Activated T-helper 9 cell treated with anti-CD3 and anti-CD28 coated beads, Interleukin-2, amount 50 U/mL, for 16 hours (primary cell): ENCODE data around the gene NDST1.

Experiments
- DNase-seq: peaks from one replicate; pipeline ENCODE4 v3.0.0-alpha.2; 2020; ENCODE audit warnings: low read depth

Gene NDST1

DNA sequence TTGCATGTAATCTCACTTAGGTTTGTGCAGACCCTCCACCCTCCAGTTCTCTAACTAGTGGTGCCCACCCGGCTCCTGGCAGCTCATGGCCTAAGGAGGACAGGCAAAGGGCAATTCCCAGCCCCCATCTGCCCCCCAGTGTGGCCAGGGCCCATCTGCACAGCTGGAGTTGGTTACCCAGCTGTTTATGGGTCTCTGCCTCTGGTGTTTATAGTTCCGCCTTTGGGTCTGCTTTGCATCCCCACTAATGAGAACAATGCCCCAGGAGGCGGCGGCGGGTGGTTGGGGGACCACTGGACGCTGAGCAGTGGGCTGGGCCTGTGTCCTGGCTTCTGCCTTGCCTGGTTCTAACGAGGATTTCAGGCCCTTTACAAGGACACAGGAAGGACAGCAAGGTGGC lies 62.4 kb downstream of the NDST1 start:
- no peak for DNase-seq

DNA sequence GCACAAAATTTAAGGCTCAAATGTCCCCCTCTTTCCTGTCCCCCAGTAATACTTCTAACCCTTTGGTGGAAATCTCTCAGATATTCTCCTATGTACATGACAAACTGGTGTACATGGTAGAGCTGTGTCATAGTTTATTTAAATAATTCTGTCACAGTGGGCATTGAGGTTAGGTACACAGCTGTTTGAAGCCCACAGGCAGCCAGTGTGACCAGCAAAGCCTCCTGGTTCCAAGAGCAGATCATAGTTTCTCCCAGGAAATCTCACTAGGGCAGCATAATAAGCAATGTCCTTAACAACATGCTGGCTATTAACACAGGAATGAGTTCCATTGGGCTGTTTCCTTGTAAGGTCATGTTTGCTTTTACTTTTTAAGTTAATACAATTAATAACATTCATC lies 63.9 kb downstream of the NDST1 start:
- no peak for DNase-seq

DNA sequence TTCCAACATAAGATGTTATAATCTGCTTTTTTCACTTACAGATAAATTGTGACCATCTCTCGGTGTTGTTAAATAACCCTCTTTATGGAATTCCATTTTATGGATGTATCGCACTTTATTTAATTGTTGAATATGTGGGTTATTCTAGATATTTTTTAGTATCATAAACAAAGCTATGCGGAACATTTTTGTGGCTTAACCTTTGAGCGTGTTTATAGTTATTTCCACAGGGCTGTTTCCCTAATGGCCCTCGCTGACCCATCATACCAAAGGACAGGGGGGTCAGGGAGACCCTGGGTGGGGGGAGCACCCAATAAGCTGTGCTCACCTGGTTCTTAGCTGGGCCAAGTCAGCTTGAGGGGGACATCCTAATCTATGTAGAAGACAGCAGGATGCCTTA lies 65.3 kb downstream of the NDST1 start:
- DNase-seq: no peak

DNA sequence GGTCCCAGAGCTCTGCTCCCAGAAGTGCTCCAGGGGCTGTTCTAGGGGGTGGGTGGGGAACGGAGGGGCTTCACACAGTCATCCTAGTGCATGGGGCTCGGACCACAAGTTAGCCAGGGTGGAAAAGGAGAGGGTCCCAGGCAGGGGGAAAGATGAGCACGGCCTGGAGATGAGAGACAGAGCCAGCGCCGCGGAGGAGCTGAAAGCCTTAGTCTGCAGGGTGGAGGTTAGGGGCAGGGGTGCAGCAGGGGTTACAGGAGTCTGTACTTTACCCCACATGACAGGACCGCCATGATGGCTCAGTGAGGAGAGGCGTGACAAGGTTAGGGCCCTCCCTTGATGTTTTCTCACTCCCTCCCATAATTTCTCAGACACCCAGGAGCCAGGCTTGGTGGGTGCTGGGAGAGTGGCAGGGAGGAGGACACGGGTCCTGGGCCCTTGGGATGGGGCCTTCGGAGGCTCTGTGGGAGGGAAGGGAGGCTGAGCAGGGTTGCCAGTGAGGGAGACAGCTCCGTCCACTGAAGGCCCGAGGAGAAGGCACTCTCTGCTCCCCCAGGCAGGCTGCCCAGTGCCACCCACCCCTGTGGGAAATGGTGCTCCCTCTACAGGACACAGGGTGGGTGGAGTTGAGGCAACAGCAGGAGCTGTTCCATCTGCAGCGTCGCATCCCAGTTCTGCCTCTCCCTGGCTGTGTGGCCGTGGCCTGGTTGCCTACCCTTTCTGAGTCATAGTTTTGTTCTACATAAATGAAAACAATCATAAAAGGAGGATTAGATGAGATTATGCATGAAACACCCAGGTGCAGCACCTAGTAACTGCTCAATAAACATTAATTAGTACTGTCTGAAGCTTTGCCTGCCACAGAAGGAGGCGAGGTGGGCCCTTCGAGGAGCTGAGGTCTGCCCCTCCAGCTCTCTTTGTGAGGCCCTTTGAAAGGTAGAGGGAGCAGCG lies 66.2 kb downstream of the NDST1 start:
- no peak for DNase-seq

DNA sequence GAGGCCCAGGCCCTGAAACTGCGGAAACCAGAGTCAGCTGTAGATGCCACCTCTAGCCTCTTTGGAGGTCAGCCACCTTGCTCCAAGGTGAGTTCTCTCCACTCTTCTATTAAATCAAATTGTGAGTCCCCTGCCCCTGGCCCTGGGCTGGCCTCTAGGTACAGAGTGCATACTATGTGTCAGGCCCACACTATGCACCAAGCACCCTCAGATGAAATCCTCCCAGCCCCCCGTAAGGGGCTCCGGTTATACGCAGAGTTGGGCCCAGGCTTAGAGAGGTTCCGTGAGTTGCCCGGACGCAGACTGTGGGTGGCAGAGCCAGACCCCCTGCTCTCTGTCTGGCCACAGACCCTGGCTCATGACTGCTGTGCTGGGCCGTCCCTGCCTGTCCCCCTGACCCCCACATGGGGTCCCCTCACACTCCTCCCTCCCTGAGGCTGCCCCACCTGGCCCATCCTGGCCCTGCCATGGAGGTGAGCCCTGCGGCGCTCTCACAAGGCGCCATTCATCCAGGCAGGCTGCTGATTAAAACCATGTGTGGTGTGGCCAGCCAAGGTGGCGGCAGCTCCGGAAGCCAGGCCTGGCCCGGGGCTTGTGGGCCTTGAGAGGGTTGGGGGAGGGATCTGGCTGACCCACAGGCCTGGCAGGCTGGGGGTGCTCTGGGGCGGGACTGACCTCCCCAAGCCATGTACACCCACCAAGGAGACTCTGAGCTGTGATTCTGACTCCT lies 67.1 kb downstream of the NDST1 start:
- no peak for DNase-seq

DNA sequence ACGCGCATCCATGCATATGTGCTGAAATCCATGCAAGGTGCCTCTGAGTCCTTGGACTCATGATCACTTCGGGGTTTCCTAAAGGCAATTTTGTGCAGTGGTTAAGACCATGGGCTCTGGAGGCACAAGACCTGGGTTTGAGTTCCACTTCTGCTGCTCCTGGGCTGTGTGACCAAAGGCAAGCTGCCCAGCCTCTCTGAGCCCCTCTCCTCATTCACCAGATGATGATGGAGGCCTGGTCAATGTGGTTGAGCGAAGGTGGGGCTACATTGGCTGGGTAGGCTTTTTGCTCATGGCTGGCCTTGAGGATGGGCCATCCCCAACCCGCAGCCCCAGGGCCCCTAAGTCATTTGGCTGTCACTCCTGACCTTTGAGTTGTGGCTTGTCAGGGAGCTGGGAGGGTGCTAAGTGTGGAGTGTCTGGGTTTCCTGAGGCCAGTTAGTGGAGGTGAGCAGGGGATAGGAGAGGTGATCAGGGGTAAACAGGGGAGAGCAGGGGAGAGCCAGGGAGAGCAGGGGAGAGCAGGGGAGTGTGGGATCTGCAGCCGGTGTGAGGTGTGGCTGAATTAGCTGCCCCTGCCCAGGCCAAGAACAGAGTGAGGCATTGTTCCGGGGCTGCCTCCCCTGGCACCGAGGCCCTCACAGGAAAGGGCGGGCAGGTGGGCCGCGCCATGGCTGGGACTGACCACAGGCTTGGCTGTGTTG lies 68.0 kb downstream of the NDST1 start:
- no peak for DNase-seq

DNA sequence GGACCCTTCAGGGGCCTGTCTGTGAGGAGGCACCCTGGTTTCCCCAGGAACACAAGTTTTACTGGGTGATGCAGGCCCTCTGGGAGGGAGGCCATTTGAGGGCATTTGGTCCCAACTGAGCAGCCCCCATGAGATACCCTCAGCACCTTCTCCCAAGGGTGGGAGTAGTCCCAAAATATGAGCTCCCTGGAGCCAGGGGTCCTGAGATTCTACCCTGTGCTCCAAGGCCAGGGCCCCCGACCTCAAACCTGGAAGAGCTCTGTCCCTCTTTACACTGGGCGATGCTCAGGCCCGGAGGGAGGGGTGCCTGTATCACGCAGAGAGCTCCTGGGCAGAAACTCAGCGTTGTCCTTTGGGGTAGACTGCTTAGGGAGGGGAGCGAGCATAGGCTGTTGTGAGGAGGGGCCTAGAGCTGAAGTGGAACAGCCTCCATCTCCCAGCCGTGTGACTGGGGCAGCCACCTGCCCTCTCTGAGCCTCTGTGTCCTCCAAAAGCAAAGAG lies 68.6 kb downstream of the NDST1 start:
- no peak for DNase-seq

DNA sequence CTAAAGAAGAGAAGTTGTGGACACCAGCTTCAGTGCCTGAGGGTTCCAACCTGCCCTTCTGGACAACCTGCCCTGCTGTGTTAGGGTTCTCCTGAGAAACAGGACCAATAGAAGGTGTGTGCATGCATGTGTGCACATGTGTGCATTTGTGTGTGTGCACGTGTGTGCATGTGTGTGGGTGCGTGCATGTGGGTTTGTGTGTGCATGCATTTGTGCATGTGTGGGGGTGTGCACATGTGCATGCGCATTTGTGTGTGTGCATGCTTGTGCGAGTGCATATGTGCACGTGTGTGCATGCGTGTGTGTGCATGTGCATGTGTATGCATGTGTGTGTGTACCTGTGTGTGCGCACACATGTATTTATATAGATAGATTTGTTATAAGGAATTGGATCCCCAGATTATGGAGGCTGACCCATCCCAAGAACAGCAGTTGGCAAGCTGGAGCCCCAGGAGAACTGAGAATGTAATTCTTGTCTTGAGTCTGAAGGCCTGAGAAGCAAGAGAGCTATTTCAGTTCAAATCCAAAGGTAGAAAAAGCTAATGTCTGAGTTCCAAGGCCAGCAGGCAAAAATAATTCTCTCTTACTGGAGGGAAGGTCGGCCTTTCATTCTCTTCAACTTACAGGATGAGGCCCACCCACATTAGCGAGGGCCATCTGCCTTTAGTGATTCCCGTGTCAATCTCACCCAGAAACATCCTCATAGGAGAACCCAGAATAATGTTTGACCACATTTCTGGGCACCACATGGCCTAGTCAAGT lies 69.6 kb downstream of the NDST1 start:
- DNase-seq: no peak

DNA sequence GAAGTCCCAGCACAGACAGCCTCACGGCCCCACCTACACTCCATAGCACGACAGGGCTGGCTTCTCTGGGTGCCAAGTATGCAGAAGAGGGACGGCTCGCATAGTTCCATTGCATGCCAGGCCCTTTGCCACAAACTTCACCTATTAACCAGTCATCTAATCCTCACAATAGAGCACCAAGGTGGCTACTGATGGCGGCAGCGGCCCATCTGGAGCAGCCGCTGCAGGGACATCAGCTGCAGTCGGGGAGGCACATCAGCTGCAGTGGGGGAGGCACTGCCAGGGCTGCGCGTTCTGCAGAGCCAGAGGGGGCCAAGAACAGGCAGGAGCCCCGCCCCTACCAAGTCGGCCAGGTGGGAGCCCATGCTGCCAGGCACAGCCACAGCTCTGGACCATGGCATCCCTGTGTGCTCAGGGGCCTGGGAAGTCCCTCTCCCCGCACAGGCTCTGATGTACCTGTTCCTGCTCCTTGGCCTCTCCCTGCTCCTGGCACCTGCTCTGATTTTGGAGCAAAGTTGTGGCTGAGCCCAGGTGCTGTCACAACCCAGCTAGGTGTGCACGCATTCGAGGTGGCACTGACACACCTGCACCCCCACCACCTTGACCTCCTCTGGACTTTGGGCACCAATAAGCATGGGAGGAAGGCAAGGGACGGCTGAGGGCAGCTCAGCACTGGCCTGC lies 71.0 kb downstream of the NDST1 start:
- no peak for DNase-seq

DNA sequence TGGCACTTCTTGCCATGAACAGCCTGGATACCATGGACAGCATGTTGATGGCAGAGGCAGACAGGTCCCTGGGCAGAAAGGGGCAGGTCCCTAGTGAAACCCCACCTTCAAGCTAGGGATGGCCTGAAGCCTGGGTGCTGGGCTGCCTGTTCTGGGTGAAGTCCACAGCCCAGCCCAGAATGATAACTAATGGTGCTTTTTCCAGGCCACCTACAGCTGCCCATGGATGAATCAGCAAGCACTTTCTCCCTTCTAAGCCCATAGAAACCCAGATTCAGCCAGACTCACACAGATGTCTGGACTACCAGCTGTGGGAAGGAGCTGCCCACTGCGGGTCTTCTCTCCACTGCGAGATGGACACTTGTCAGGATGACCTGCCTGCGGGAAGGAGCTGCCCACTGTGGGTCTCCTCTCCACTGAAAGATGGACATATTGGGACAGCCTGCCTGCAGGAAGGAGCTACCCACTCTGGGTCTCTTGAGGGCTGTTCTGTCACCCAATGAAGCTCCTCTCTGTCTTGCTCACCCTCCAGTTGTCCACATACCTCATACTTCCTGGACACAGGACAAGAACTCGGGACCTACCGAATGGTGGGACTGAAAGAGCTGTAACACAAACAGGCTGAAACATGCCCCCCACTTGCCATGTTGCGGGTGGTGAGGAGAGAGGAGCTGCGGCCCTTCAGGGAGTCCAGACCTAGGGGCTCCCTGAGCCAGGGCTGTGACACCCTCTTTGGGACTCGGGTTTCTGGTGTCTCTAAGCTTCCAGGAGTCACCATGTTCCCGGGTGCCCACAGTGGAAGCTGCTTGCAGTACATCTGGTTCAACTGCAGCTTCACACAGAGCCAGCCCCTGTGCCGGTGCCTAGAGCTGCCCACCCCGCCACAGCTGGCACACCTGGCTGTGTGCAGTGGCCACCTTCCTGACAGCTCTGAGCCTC lies 71.8 kb downstream of the NDST1 start:
- no peak for DNase-seq

DNA sequence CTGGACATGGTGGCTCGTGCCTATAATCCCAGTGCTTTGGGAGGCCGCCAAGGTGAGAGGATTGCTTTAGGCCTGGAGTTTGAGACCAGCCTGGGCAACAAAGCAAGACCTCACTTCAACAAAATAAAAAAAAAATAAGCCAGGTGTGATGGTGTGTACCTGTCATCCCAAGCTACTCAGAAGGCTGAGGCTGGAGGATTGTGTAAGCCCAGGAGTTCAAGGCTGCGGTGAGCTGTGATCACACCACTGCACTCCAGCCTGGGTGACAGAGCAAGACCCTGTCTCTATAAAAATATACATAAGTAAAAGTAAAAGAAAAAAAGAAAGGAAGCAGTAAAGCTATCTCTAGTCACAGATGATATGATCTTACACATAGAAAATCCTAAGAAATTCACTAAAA lies 73.0 kb downstream of the NDST1 start:
- no peak for DNase-seq

DNA sequence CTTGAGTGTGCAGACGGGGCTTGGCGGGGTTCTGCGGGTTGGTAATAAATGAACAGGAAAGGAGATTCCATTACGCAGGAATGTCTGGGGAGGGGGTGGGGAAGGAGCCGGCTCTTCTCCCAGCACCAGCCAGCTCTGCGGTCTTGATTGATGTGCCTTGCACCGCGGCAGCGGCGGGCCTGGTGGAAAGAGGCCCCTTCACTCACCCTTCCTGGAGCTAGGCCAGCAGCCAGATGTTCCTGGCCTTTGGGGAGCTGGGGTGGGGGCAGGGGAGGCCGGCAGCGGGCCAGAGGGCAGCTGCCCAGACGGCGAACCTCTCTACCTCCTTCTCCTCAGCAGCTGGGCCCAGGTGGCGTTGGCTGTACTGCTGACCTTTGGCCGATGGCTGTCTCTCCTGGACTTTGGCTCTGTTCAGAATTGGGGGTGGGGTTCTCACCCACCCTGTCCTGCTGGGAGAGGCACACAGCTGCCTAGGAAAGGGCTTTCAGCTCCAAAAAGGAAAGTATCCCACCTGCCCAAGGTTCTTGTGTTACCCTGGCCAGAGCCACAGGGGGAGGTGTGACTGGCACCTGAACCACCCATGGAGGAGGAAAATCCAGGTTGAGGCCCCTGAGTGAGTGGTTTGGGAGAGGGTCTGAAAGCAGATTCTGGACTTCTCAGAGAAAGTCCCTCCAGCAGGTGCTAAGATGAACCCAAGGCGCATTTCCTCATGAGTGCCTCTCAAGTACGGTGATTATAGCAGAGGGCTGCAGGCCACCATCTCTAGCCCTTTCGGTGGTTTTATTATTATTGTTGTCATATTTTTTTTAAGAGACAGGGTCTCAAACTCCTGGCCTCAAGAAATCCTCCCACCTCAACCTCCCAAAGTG lies 74.5 kb downstream of the NDST1 start:
- DNase-seq: no peak

DNA sequence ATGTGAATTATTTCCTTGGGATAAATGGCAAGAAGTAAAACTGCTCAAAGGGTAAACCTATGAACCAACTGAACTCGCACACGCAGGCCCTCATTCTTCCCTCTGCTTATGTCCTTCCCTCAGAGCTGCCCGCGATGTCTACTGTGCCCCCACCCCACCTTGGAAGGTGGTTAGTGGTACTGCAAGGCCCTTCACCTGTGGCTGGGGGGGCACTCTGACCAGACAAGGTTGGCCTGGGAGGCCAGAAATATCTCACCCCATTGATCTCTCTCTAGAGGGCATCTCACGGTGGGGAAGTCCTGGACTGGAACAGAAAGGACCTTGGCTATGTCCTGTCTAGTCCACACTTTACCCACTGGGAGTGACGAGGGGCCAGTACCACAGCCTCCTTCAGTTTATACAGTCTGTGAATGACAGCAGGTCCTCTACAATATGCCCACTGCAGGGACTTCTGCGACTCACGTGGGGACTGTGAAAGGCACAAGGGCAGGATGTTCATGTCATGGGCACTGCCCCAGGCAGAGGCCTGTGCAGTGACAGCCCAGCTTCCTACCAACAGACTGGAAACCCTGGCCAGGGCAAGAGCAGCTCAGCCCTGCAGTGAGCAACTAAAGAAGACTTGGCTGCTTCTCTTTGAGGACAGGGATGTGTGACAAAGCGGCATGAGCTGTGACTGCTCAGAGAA lies 75.8 kb downstream of the NDST1 start:
- DNase-seq: no peak

DNA sequence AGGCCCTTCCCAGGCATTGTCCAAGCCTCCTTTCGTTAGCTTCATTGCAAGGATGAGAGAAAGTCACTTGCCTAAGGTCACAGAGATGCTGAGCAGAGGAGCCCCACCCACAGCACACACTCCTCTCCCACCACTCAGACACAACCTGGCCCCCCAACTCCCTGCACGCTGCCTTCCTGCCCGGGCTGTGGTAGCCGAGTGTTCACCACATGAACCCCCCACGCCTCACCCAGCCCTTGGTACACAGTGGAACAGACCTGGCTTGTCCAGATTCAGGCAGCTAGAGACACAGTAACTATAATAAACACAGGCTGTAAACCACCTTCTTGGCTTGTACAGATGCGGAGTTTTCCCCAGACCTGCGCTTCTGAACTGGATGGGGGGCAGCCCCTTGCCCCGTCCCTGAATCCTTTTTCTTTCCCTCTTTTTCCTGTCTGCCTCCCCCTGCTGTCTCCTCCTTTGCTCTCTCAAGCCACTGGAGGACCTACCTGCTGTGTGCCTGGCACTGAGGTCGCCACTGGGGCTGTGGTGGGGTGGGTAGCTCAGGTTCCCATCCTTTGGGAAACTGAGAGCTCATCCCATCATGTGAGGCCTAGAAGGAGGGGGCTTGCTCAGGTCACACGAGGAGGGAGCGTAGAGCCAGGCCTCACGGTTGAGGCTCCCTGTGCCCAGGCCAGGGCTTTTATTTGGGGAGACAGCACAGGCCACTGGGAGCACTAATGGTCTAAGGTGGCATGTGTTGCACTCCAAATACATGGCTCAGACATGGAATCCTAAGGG lies 76.8 kb downstream of the NDST1 start:
- DNase-seq: no peak

DNA sequence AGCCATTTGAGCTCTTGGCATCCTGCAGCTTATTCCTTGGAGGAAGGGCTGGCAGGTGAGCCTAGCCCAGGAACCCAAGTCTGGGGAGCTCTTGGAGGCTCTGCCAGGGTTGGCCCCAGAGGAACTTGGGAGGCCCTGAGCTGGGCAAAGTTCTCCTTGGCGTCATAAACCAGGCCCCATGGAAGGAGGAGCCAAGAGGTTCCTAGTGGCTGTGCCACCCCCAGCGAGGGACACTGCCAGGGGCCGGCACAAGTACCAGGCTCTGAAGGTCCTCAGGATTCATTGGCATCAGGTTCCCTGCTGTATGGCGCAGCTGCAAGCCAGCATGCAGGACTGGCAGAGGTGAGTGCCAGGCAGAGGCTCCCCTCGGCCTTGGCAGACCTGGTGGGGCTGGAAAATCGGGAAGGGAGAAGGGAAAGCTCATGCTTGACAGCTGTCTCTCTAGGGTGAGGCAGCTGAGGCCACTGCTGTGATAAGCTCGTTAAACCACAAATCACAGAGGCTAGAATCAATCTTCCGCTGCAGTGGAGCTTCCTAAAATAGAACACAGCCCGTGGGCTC lies 77.9 kb downstream of the NDST1 start:
- no peak for DNase-seq

DNA sequence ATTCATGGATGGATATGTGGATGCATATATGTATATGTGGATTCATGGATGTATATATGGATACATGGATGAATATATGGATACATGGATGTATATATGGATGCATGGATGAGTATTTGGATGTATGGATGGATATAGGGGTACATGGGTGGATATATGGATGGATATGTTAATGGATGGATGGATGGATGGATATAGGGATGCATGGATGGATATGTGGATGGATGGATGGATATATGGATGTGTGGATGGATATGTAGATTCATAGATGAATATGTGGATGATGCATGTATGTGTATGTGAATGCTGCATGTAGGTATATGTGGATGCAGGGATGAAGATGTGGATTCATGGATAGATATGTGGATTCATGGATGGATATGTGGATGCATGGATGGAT lies 79.1 kb downstream of the NDST1 start:
- no peak for DNase-seq

DNA sequence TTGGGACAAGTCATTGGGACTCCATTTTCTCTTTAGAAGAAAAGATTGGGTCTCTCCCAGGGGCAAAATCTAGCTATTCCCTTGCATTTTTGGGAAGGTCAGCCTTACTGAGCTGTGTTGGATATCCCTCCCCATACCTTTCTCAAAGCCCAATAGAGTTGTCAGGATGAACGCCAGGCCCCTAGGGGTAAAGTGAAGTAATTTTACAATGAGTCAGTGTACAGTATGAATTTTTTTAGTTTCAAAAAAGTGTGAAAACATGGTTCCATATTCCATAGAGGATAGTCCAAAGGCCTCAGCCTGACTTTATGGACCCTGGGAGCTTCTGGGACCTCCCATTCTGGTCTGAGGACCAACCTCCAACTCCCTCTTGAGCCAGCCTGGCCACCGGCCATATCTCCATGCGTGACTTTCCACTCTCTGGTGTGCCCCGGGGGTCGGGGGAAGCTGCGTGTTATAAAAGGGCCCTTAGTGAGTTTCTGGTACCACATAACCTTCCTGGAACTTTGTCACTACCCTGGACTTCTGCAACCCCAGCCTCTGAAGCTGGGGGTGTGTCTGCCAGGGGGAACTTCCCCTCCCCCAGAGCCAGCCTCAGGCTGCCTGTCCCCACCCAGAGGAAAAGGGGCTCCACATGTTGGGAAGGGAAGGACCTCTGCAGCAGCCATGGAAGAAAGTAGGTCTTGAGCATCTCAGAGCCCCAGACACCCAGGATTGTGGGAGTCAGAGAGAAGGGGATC lies 80.1 kb downstream of the NDST1 start:
- DNase-seq: no peak
